OCI-LY1 (cell line): ENCODE measurements around the gene TTC33.

Source experiments
- H2AFZ ChIP-seq: fragments of 200-600 bp; sonication (generic), shearing (Covaris generic); 2 replicates; pipeline ENCODE4 v1.6.0; 2014; ENCODE audit warnings: antibody characterized with exemption, mild to moderate bottlenecking, low read length
- H3F3A ChIP-seq: fragments of 200-600 bp; sonication (generic), shearing (Covaris generic); 2 replicates; pipeline ENCODE4 v1.6.0; 2014; ENCODE audit warnings: mild to moderate bottlenecking, antibody characterized with exemption, low read length, moderate library complexity; ENCODE audit not compliant: insufficient read depth
- H3K27ac ChIP-seq: fragments of 200-600 bp; sonication (generic); 2 replicates; pipeline ENCODE4 v1.5.1; 2014; ENCODE audit warnings: low read length, mixed run types, mild to moderate bottlenecking, low read depth; ENCODE audit not compliant: poor library complexity, severe bottlenecking
- H3K27me3 ChIP-seq: fragments of 200-600 bp; sonication (generic); 2 replicates; pipeline ENCODE4 v1.6.0; 2014; ENCODE audit warnings: antibody characterized with exemption, mild to moderate bottlenecking, low read length, moderate library complexity; ENCODE audit not compliant: insufficient read depth
- H3K36me3 ChIP-seq: fragments of 200-600 bp; sonication (generic); 2 replicates; pipeline ENCODE4 v1.6.1; 2014; ENCODE audit warnings: mild to moderate bottlenecking, antibody characterized with exemption, low read length, moderate library complexity, mixed read lengths; ENCODE audit not compliant: insufficient read depth
- H3K4me1 ChIP-seq: fragments of 200-600 bp; sonication (generic); 2 replicates; pipeline ENCODE4 v1.5.1; 2014; ENCODE audit warnings: mild to moderate bottlenecking, low read length, moderate library complexity; ENCODE audit not compliant: insufficient read depth, severe bottlenecking
- H3K4me2 ChIP-seq: fragments of 200-600 bp; sonication (generic), shearing (Covaris generic); 2 replicates; pipeline ENCODE4 v1.6.1; 2014; ENCODE audit warnings: low read length
- H3K4me3 ChIP-seq: fragments of 200-600 bp; sonication (generic); 2 replicates; pipeline ENCODE4 v1.5.1; 2014; ENCODE audit warnings: low read length, low read depth, mild to moderate bottlenecking, mixed read lengths; ENCODE audit not compliant: poor library complexity, severe bottlenecking
- H3K79me2 ChIP-seq: fragments of 200-600 bp; shearing (Covaris generic); 2 replicates; pipeline ENCODE4 v1.6.1; 2016; ENCODE audit warnings: mixed run types, low read length, mixed read lengths; ENCODE audit not compliant: insufficient read depth
- H3K9ac ChIP-seq: fragments of 200-600 bp; sonication (generic), shearing (Covaris generic); 2 replicates; pipeline ENCODE4 v1.6.1; 2014; ENCODE audit warnings: mild to moderate bottlenecking, low read length, mixed read lengths
- H3K9me2 ChIP-seq: fragments of 200-600 bp; sonication (generic), shearing (Covaris generic); 2 replicates; pipeline ENCODE4 v1.6.1; 2014; ENCODE audit warnings: low read depth, mild to moderate bottlenecking, low read length, mixed read lengths
- H3K9me3 ChIP-seq: fragments of 200-600 bp; shearing (Covaris generic); 2 replicates; pipeline ENCODE4 v1.6.1; 2014; ENCODE audit warnings: low read length, mixed read lengths
- H4K20me1 ChIP-seq: fragments of 200-600 bp; sonication (generic), shearing (Covaris generic); 2 replicates; pipeline ENCODE4 v1.6.0; 2016; ENCODE audit warnings: mild to moderate bottlenecking, low read length; ENCODE audit not compliant: insufficient read depth
- EZH2 ChIP-seq: fragments of 200-600 bp; sonication (generic), shearing (Covaris generic); IDR thresholded peaks from 2 replicates; pipeline ENCODE4 v1.8.0; 2017; ENCODE audit warnings: borderline replicate concordance, mixed run types, mild to moderate bottlenecking, antibody characterized with exemption, low read length, moderate library complexity, mixed read lengths
- TF ChIP-seq, protein P1 (sequence below): fragments of 200-600 bp; sonication (generic), shearing (Covaris generic); IDR thresholded peaks from 2 replicates; pipeline ENCODE4 v1.5.1; 2017; ENCODE audit warnings: mild to moderate bottlenecking, antibody characterized with exemption, low read length, moderate library complexity, mixed read lengths

Gene TTC33

DNA sequence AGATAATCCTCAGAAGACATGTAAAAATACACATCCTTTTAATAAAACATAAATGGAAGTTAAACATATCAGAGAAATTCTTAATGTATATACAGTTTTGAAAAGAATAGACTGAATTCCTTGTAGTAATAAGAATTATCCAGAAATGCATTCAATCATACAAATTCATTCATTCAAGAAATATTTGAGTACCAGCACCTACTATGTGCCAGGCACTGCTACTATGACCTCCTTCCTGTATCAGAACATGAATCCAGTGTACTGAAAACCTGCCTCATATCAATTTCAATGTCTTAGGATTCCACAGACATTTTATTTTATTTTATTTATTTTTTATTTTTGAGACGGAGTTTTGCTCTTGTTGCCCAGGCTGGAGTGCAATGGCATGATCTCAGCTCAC, 29.2 kb upstream of the TTC33 start:
- Histone ChIP-seq H3K27ac (no peak overlapping the region), H3K9me2 (no peaks in the 10 kb centered on the region), H3K4me3 (no peak overlapping the region), H3K27me3 (no peaks in the 10 kb centered on the region), H2AFZ (no peak overlapping the region), H3F3A (no peaks in the 10 kb centered on the region), H3K36me3 (peaks cover 13% of the 10 kb centered on the region), H3K4me1 (no peaks in the 10 kb centered on the region), H3K9me3 (peaks cover 13% of the 10 kb centered on the region; the same call in 1 of the 2 replicates), H3K4me2 (no peak overlapping the region), H3K79me2 (peaks cover 99% of the 10 kb centered on the region), H4K20me1 (no peaks in the 10 kb centered on the region), H3K9ac (no peak overlapping the region)
- TF ChIP-seq, protein P1, sequence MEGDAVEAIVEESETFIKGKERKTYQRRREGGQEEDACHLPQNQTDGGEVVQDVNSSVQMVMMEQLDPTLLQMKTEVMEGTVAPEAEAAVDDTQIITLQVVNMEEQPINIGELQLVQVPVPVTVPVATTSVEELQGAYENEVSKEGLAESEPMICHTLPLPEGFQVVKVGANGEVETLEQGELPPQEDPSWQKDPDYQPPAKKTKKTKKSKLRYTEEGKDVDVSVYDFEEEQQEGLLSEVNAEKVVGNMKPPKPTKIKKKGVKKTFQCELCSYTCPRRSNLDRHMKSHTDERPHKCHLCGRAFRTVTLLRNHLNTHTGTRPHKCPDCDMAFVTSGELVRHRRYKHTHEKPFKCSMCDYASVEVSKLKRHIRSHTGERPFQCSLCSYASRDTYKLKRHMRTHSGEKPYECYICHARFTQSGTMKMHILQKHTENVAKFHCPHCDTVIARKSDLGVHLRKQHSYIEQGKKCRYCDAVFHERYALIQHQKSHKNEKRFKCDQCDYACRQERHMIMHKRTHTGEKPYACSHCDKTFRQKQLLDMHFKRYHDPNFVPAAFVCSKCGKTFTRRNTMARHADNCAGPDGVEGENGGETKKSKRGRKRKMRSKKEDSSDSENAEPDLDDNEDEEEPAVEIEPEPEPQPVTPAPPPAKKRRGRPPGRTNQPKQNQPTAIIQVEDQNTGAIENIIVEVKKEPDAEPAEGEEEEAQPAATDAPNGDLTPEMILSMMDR: no peak
- no peak for TF ChIP-seq EZH2

DNA sequence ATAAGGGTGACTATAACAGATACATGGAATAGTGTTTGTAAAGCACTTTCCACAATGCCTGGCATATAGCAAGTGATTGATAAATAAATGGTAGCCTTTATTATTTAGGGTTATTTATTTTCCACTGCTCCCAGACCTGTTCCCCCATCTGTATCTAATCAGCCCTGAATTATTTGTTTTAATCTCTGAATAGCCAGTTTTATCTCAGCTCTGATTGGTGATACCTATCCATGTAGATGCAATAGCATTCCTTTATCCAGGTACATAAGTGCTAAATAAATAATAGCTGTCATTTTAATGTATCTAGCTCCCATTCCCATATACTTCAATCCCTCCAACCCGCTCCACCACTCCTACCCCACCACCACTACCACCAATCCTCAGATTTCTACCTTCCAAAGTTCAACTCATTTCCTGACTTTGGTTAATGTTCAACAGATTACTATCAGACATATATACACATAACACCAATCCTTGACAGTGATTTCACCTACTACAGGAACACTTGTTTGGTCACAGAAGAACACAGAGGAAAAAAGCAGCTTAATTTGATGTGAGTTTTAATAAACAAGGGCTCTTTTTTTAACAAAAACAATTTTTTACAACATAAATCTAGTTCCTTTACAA, 28.4 kb upstream of the TTC33 start:
- Histone ChIP-seq H3K9me2 (no peaks in the 10 kb centered on the region), H3K9me3 (peaks cover 13% of the 10 kb centered on the region; the same call in 1 of the 2 replicates), H3K4me1 (no peaks in the 10 kb centered on the region), H4K20me1 (no peaks in the 10 kb centered on the region), H3K27me3 (no peaks in the 10 kb centered on the region), H3K9ac (no peak overlapping the region), H3K36me3 (peaks cover 13% of the 10 kb centered on the region), H3K4me2 (no peak overlapping the region), H3K4me3 (no peak overlapping the region), H3K79me2 (peaks cover 99% of the 10 kb centered on the region), H3F3A (no peaks in the 10 kb centered on the region), H3K27ac (no peak overlapping the region), H2AFZ (no peak overlapping the region)
- TF ChIP-seq EZH2: no peak
- TF ChIP-seq, protein P1: no peak

DNA sequence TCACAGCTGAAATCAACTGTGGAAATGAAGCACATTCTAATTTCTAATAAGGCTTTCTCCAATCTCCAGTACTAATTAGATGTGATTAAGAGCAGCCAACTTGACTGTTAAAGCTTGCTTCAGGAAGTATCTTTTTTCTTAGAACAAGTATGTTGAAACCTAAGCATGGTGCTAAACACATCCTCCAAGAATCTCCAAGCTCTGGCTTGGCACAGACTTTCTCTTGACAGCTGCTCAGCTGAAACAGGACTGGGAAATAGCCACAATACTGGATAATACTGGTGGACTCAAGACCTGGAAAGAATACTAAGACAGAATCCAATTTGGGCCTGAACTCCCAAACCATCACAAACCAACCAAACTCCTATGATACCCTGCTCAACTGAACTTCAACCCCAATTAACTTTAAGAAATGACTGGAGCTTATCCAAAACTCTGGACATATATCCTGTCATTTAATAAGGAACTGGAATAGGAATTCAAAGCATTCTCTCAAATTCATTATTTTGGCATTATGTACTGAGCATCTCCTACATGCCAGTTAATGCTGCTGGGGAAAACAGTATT, 26.2 kb upstream of the TTC33 start:
- Histone ChIP-seq H3K36me3 (no peaks in the 10 kb centered on the region; the same call in 1 of the 2 replicates), H3K9me2 (no peaks in the 10 kb centered on the region), H3K9me3 (no peaks in the 10 kb centered on the region), H3K79me2 (peaks cover 86% of the 10 kb centered on the region), H3K4me2 (no peak overlapping the region), H3F3A (no peaks in the 10 kb centered on the region), H4K20me1 (no peaks in the 10 kb centered on the region), H3K27ac (no peak overlapping the region), H3K4me3 (no peak overlapping the region), H2AFZ (no peak overlapping the region), H3K9ac (no peak overlapping the region), H3K27me3 (no peaks in the 10 kb centered on the region), H3K4me1 (no peaks in the 10 kb centered on the region)
- TF ChIP-seq, protein P1: no peak
- no peak for TF ChIP-seq EZH2
